ENCODE data around the gene OPCML. TPM values are rescaled to one million over a fixed set of nuclear protein-coding genes. Genes with fewer than 3 reads are reported as not detected.

The OPCML gene
- total RNA-seq, 3 donors from 2014 or later (not counting 1 experiment from before 2014, with no cell fraction given): not detected

GRCh38 chr11:132427611-132428010 lies 1104.7 kb downstream of the OPCML start:
- no peak for TF ChIP-seq CTCF (IDR thresholded peaks at IDR 0.05)
- no peaks in the 10 kb centered on the region for H3K36me3 ChIP-seq (ENCODE audit: control insufficient read depth, insufficient read depth, low read length)
- Mint-ChIP-seq H3K27ac (no peak overlapping the region), H3K9me3 (peaks cover 9 to 10% of the 10 kb centered on the region in 2 donors), H3K4me1 (no peaks in the 10 kb centered on the region), H3K36me3 (no peaks in the 10 kb centered on the region), H3K4me3 (no peak overlapping the region), H3K27me3 (ENCODE audit: low read depth in 2 of 2) (no peaks in the 10 kb centered on the region)
- intact Hi-C loops (cut with micrococcal nuclease): no loop called here
- H3K27me3 ChIP-seq (ENCODE audit: control insufficient read depth, insufficient read depth, low read length): no peaks in the 10 kb centered on the region
- H3K4me1 ChIP-seq (ENCODE audit: control insufficient read depth, insufficient read depth, low read length): no peaks in the 10 kb centered on the region
- DNase-seq (no peak), ATAC-seq (no peak)
- 82% methylated on average over 5 of the region's 6 CpGs for WGBS (ENCODE audit: insufficient coverage)
- H3K4me3 ChIP-seq (ENCODE audit: low read length): no peak overlapping the region
- H3K27ac ChIP-seq (ENCODE audit: low read length): no peak overlapping the region
- H3K9me3 ChIP-seq (ENCODE audit: control insufficient read depth, insufficient read depth, low read length): no peaks in the 10 kb centered on the region

GRCh38 chr11:132424433-132424832 lies 1107.9 kb downstream of the OPCML start:
- WGBS (ENCODE audit: insufficient coverage): 47% methylated on average over 8 of the region's 8 CpGs
- no peaks in the 10 kb centered on the region for H3K27me3 Mint-ChIP-seq (ENCODE audit: low read depth in 2 of 2)
- no peak overlapping the region for H3K27ac ChIP-seq (ENCODE audit: low read length)
- no peak overlapping the region for H3K4me3 ChIP-seq (ENCODE audit: low read length)
- intact Hi-C loops (cut with micrococcal nuclease): no loop called here
- H3K36me3 Mint-ChIP-seq: no peaks in the 10 kb centered on the region
- H3K27ac Mint-ChIP-seq: no peak overlapping the region
- TF ChIP-seq CTCF (IDR thresholded peaks at IDR 0.05): no peak
- no peaks in the 10 kb centered on the region for H3K9me3 ChIP-seq (ENCODE audit: control insufficient read depth, insufficient read depth, low read length)
- H3K36me3 ChIP-seq (ENCODE audit: control insufficient read depth, insufficient read depth, low read length): no peaks in the 10 kb centered on the region
- peaks cover 9% of the 10 kb centered on the region in 2 donors for H3K9me3 Mint-ChIP-seq
- no peaks in the 10 kb centered on the region for H3K4me1 ChIP-seq (ENCODE audit: control insufficient read depth, insufficient read depth, low read length)
- H3K27me3 ChIP-seq (ENCODE audit: control insufficient read depth, insufficient read depth, low read length): no peaks in the 10 kb centered on the region
- H3K4me3 Mint-ChIP-seq: no peak overlapping the region
- ATAC-seq (no peak), DNase-seq (no peak)
- H3K4me1 Mint-ChIP-seq: no peaks in the 10 kb centered on the region

GRCh38 chr11:132423266-132423665 lies 1109.0 kb downstream of the OPCML start:
- peaks cover 5 to 8% of the 10 kb centered on the region in 2 donors for H3K9me3 Mint-ChIP-seq
- no peaks in the 10 kb centered on the region for H3K4me1 ChIP-seq (ENCODE audit: control insufficient read depth, insufficient read depth, low read length)
- H3K27ac Mint-ChIP-seq: no peak overlapping the region
- 98% methylated on average over 4 of the region's 4 CpGs for WGBS (ENCODE audit: insufficient coverage)
- TF ChIP-seq CTCF (IDR thresholded peaks at IDR 0.05): no peak
- no peak overlapping the region for H3K27ac ChIP-seq (ENCODE audit: low read length)
- no peaks in the 10 kb centered on the region for H3K9me3 ChIP-seq (ENCODE audit: control insufficient read depth, insufficient read depth, low read length)
- no peak overlapping the region for H3K4me3 Mint-ChIP-seq
- H3K36me3 Mint-ChIP-seq: no peaks in the 10 kb centered on the region
- no peaks in the 10 kb centered on the region for H3K27me3 ChIP-seq (ENCODE audit: control insufficient read depth, insufficient read depth, low read length)
- DNase-seq: no peak
- H3K36me3 ChIP-seq (ENCODE audit: control insufficient read depth, insufficient read depth, low read length): no peaks in the 10 kb centered on the region
- ATAC-seq: no peak
- H3K27me3 Mint-ChIP-seq (ENCODE audit: low read depth in 2 of 2): no peaks in the 10 kb centered on the region
- intact Hi-C loops (cut with micrococcal nuclease): no loop called here
- H3K4me3 ChIP-seq (ENCODE audit: low read length): no peak overlapping the region
- no peaks in the 10 kb centered on the region for H3K4me1 Mint-ChIP-seq

- DNase-seq (no peak), ATAC-seq (no peak)
- Mint-ChIP-seq H3K27me3 (ENCODE audit: low read depth in 2 of 2) (no peaks in the 10 kb centered on the region), H3K4me3 (no peak overlapping the region), H3K36me3 (no peaks in the 10 kb centered on the region), H3K27ac (no peak overlapping the region), H3K9me3 (peaks cover 5 to 8% of the 10 kb centered on the region in 2 donors), H3K4me1 (no peaks in the 10 kb centered on the region)
- Histone ChIP-seq H3K9me3 (ENCODE audit: control insufficient read depth, insufficient read depth, low read length) (no peaks in the 10 kb centered on the region), H3K4me3 (ENCODE audit: low read length) (no peak overlapping the region), H3K4me1 (ENCODE audit: control insufficient read depth, insufficient read depth, low read length) (no peaks in the 10 kb centered on the region), H3K27me3 (ENCODE audit: control insufficient read depth, insufficient read depth, low read length) (no peaks in the 10 kb centered on the region), H3K27ac (ENCODE audit: low read length) (no peak overlapping the region), H3K36me3 (ENCODE audit: control insufficient read depth, insufficient read depth, low read length) (no peaks in the 10 kb centered on the region)
- intact Hi-C loops (cut with micrococcal nuclease): no loop called here
- 90% methylated on average over 5 of the region's 5 CpGs for WGBS (ENCODE audit: insufficient coverage)
- TF ChIP-seq CTCF (IDR thresholded peaks at IDR 0.05): no peak
Observed at GRCh38 chr11:132422722-132423121, 1109.6 kb downstream of the OPCML start.

All from natural killer cell (primary cell).